GM19238 (cell line): ENCODE results near the gene OR7C1.
"Not testable (repeated sequence)": the region's sequence is repeated elsewhere in the genome, so short reads cannot be mapped to it uniquely, and the experiment has no call there.

Experiments used
- DNase-seq: peaks from one replicate; pipeline ENCODE4 v3.0.0; 2011; ENCODE audit warnings: low spot score; ENCODE audit not compliant: insufficient read length

Gene OR7C1

GRCh38 chr19:14785102-14785793 lies 49.7 kb downstream of the OR7C1 start:
- not testable (repeated sequence) for DNase-seq

GRCh38 chr19:14784730-14785101 lies 50.3 kb downstream of the OR7C1 start:
- not testable (repeated sequence) for DNase-seq

GRCh38 chr19:14783410-14783998 lies 51.5 kb downstream of the OR7C1 start:
- DNase-seq, result not testable (repeated sequence)

- no peak for DNase-seq
Measured at GRCh38 chr19:14782626-14783409, 52.2 kb downstream of the OR7C1 start.

- DNase-seq, result not testable (repeated sequence)
Measured at GRCh38 chr19:14781713-14782536, 53.1 kb downstream of the OR7C1 start.

GRCh38 chr19:14780622-14781225 lies 54.3 kb downstream of the OR7C1 start:
- not testable (repeated sequence) for DNase-seq

- no peak for DNase-seq
Measured at GRCh38 chr19:14779151-14779550, 55.8 kb downstream of the OR7C1 start.

GRCh38 chr19:14778110-14778845 lies 56.7 kb downstream of the OR7C1 start, which contains the start of gene ADGRE2:
Gene ADGRE2 (minus strand): TSS chr19:14778560. CDS start chr19:14776756, 1,804 bp downstream.
- not testable (repeated sequence) for DNase-seq

GRCh38 chr19:14777645-14778044 lies 57.3 kb downstream of the OR7C1 start:
- DNase-seq, result not testable (repeated sequence)

GRCh38 chr19:14775869-14776586 lies 59.0 kb downstream of the OR7C1 start:
- no peak for DNase-seq

- not testable (repeated sequence) for DNase-seq
Measured at GRCh38 chr19:14775326-14775725, 59.7 kb downstream of the OR7C1 start.

GRCh38 chr19:14774373-14774772 lies 60.6 kb downstream of the OR7C1 start:
- no peak for DNase-seq

- not testable (repeated sequence) for DNase-seq
Measured at GRCh38 chr19:14773722-14774121, 61.3 kb downstream of the OR7C1 start.

- DNase-seq, result no peak
Measured at GRCh38 chr19:14772995-14773394, 62.0 kb downstream of the OR7C1 start.

- DNase-seq, result no peak
Measured at GRCh38 chr19:14772467-14772866, 62.5 kb downstream of the OR7C1 start.

- DNase-seq, result no peak
Measured at GRCh38 chr19:14770944-14771839, 63.8 kb downstream of the OR7C1 start.

GRCh38 chr19:14770136-14770535 lies 64.8 kb downstream of the OR7C1 start:
- DNase-seq, result no peak

- DNase-seq, result no peak
Measured at GRCh38 chr19:14769201-14769600, 65.8 kb downstream of the OR7C1 start.

- no peak for DNase-seq
Measured at GRCh38 chr19:14768001-14768400, 67.0 kb downstream of the OR7C1 start.
